Measurements from ENCODE around the gene AFAP1.

Gene AFAP1

GRCh38 chr4:7968262-7968896 is 28.7 kb upstream of the AFAP1 start:
- no peak for DNase-seq (ENCODE audit: low spot score)

- peak; percentile 8 for DNase-seq (ENCODE audit: low spot score)
Observed at GRCh38 chr4:7967501-7968261, 28.0 kb upstream of the AFAP1 start.

- no peak for DNase-seq (ENCODE audit: low spot score)
Observed at GRCh38 chr4:7967063-7967440, 27.4 kb upstream of the AFAP1 start.

GRCh38 chr4:7966281-7967062 is 26.8 kb upstream of the AFAP1 start:
- DNase-seq (ENCODE audit: low spot score): no peak

- DNase-seq (ENCODE audit: low spot score): peak; percentile 81
Observed at GRCh38 chr4:7964890-7965662, 25.4 kb upstream of the AFAP1 start.

- DNase-seq (ENCODE audit: low spot score): peak; percentile 77
Observed at GRCh38 chr4:7964459-7964858, 24.8 kb upstream of the AFAP1 start.

GRCh38 chr4:7963691-7964090 is 24.0 kb upstream of the AFAP1 start:
- DNase-seq (ENCODE audit: low spot score): no peak

- no peak for DNase-seq (ENCODE audit: low spot score)
Observed at GRCh38 chr4:7962609-7963508, 23.2 kb upstream of the AFAP1 start.

- peak; percentile 52 for DNase-seq (ENCODE audit: low spot score)
Observed at GRCh38 chr4:7960790-7961655, 21.4 kb upstream of the AFAP1 start.

GRCh38 chr4:7960017-7960789 is 20.5 kb upstream of the AFAP1 start:
- DNase-seq (ENCODE audit: low spot score): no peak

- no peak for DNase-seq (ENCODE audit: low spot score)
Observed at GRCh38 chr4:7959078-7959477, 19.4 kb upstream of the AFAP1 start.

GRCh38 chr4:7956934-7957656 is 17.4 kb upstream of the AFAP1 start:
- DNase-seq (ENCODE audit: low spot score): no peak

- no peak for DNase-seq (ENCODE audit: low spot score)
Observed at GRCh38 chr4:7956270-7956808, 16.7 kb upstream of the AFAP1 start.

- no peak for DNase-seq (ENCODE audit: low spot score)
Observed at GRCh38 chr4:7955393-7955792, 15.7 kb upstream of the AFAP1 start.

- no peak for DNase-seq (ENCODE audit: low spot score)
Observed at GRCh38 chr4:7952615-7953014, 13.0 kb upstream of the AFAP1 start.

GRCh38 chr4:7950301-7951092 is 10.8 kb upstream of the AFAP1 start:
- DNase-seq (ENCODE audit: low spot score): no peak

- DNase-seq (ENCODE audit: low spot score): no peak
Observed at GRCh38 chr4:7949759-7950158, 10.1 kb upstream of the AFAP1 start.

GRCh38 chr4:7947927-7948326 is 8.3 kb upstream of the AFAP1 start:
- DNase-seq (ENCODE audit: low spot score): no peak
